MM.1S (cell line): ENCODE measurements around the gene RPP40.

Experiments used
- DNase-seq: peaks from one replicate; pipeline ENCODE4 v3.0.0-alpha.2; 2015
- H2AFZ ChIP-seq: fragments of 300-600 bp; sonication (generic); 2 replicates; pipeline ENCODE4 v1.6.0; 2016; ENCODE audit warnings: antibody characterized with exemption, low read length
- H3F3A ChIP-seq: fragments of 300-600 bp; sonication (generic); 2 replicates; pipeline ENCODE4 v1.6.1; 2016; ENCODE audit warnings: mild to moderate bottlenecking, antibody characterized with exemption, low read length, moderate library complexity, mixed read lengths; ENCODE audit not compliant: insufficient read depth
- H3K27ac ChIP-seq: fragments of 300-600 bp; sonication (generic); 2 replicates; pipeline ENCODE4 v1.5.1; 2016; ENCODE audit warnings: mild to moderate bottlenecking, low read length
- H3K27me3 ChIP-seq: fragments of 300-600 bp; sonication (generic); replicated peaks from 2 replicates; pipeline ENCODE4 v1.6.0; 2016; ENCODE audit warnings: low read length; ENCODE audit not compliant: insufficient read depth
- H3K36me3 ChIP-seq: fragments of 300-600 bp; sonication (generic); replicated peaks from 2 replicates; pipeline ENCODE4 v1.6.1; 2016; ENCODE audit warnings: mild to moderate bottlenecking, low read length, mixed read lengths; ENCODE audit not compliant: insufficient read depth
- H3K4me1 ChIP-seq: fragments of 300-600 bp; sonication (generic); 2 replicates; pipeline ENCODE4 v1.6.1; 2016; ENCODE audit warnings: low read length, mixed read lengths
- H3K4me2 ChIP-seq: fragments of 300-600 bp; sonication (generic); 2 replicates; pipeline ENCODE4 v1.6.0; 2016; ENCODE audit warnings: low read depth, low read length
- H3K4me3 ChIP-seq: fragments of 300-600 bp; sonication (generic); 2 replicates; pipeline ENCODE4 v1.5.1; 2016; ENCODE audit warnings: low read length, mixed read lengths
- H3K79me2 ChIP-seq: fragments of 300-600 bp; sonication (generic); 2 replicates; pipeline ENCODE4 v1.6.1; 2016; ENCODE audit warnings: mixed run types, low read length, mixed read lengths
- H3K9ac ChIP-seq: fragments of 300-600 bp; sonication (generic); 2 replicates; pipeline ENCODE4 v1.6.1; 2016; ENCODE audit warnings: low read length, mixed read lengths
- H3K9me2 ChIP-seq: fragments of 300-600 bp; sonication (generic); replicated peaks from 2 replicates; pipeline ENCODE4 v1.6.1; 2016; ENCODE audit warnings: mild to moderate bottlenecking, low read length, mixed read lengths; ENCODE audit not compliant: insufficient read depth
- H3K9me3 ChIP-seq: fragments of 300-600 bp; sonication (generic); replicated peaks from 2 replicates; pipeline ENCODE4 v1.6.1; 2016; ENCODE audit warnings: mild to moderate bottlenecking, low read length, mixed read lengths; ENCODE audit not compliant: insufficient read depth
- H4K20me1 ChIP-seq: fragments of 300-600 bp; sonication (generic); 2 replicates; pipeline ENCODE4 v1.6.1; 2016; ENCODE audit warnings: mild to moderate bottlenecking, low read length, moderate library complexity, mixed read lengths; ENCODE audit not compliant: insufficient read depth
- CTCF ChIP-seq: fragments of 300-600 bp; sonication (generic); IDR thresholded peaks from 2 replicates; pipeline ENCODE4 v1.5.1; 2016; ENCODE audit warnings: antibody characterized with exemption, low read length, mixed read lengths
- EZH2 ChIP-seq: fragments of 300-600 bp; sonication (generic); optimal IDR thresholded peaks from 2 replicates; pipeline ENCODE3; 2017; ENCODE audit warnings: low read depth, mild to moderate bottlenecking, antibody characterized with exemption, low read length, mixed read lengths
- EZH2phosphoT487 ChIP-seq: fragments of 300-600 bp; sonication (generic); IDR thresholded peaks from 2 replicates; pipeline ENCODE4 v1.6.1; 2018; ENCODE audit warnings: antibody characterized with exemption, low read length

RPP40 gene

GRCh38 chr6:4977468-4977867 lies 26.4 kb downstream of the RPP40 start:
- no peak for DNase-seq
- Histone ChIP-seq H3K27ac (no peak overlapping the region), H3K79me2 (no peaks in the 10 kb centered on the region), H3K4me1 (no peaks in the 10 kb centered on the region), H4K20me1 (no peaks in the 10 kb centered on the region), H3K9ac (no peak overlapping the region), H3K36me3 (no peaks in the 10 kb centered on the region), H3K27me3 (no peaks in the 10 kb centered on the region), H3K9me3 (no peaks in the 10 kb centered on the region), H3K4me3 (no peak overlapping the region), H2AFZ (no peak overlapping the region), H3K4me2 (no peak overlapping the region), H3F3A (no peaks in the 10 kb centered on the region), H3K9me2 (no peaks in the 10 kb centered on the region)
- TF ChIP-seq EZH2 (no peak), EZH2phosphoT487 (no peak), CTCF (no peak)

- no peak overlapping the region for H3K9ac ChIP-seq
- no peaks in the 10 kb centered on the region for H4K20me1 ChIP-seq
- H3K4me3 ChIP-seq, result no peak overlapping the region
Measured at GRCh38 chr6:4975506-4975905, 28.3 kb downstream of the RPP40 start.

GRCh38 chr6:4974962-4975361 lies 28.9 kb downstream of the RPP40 start:
- no peak for DNase-seq
- Histone ChIP-seq H2AFZ (no peak overlapping the region), H3K4me1 (no peaks in the 10 kb centered on the region), H3F3A (no peaks in the 10 kb centered on the region), H3K27ac (no peak overlapping the region), H4K20me1 (no peaks in the 10 kb centered on the region), H3K79me2 (no peaks in the 10 kb centered on the region), H3K9me2 (no peaks in the 10 kb centered on the region), H3K36me3 (no peaks in the 10 kb centered on the region), H3K27me3 (no peaks in the 10 kb centered on the region), H3K9me3 (no peaks in the 10 kb centered on the region), H3K4me3 (no peak overlapping the region), H3K4me2 (no peak overlapping the region), H3K9ac (no peak overlapping the region)
- TF ChIP-seq CTCF (no peak), EZH2phosphoT487 (no peak), EZH2 (no peak)

More at GRCh38 chr6:4975506-4975905, 28.3 kb downstream of the RPP40 start:
- no peak overlapping the region for H3K4me2 ChIP-seq
- no peaks in the 10 kb centered on the region for H3K79me2 ChIP-seq
- no peaks in the 10 kb centered on the region for H3K36me3 ChIP-seq
- H3K9me2 ChIP-seq, result no peaks in the 10 kb centered on the region
- no peak overlapping the region for H2AFZ ChIP-seq
- H3K9me3 ChIP-seq, result no peaks in the 10 kb centered on the region
- DNase-seq, result no peak
- no peaks in the 10 kb centered on the region for H3K27me3 ChIP-seq
- TF ChIP-seq EZH2phosphoT487 (no peak), CTCF (no peak), EZH2 (no peak)
- H3K27ac ChIP-seq, result no peak overlapping the region
- no peaks in the 10 kb centered on the region for H3F3A ChIP-seq
- H3K4me1 ChIP-seq, result no peaks in the 10 kb centered on the region
